KG1 (cell line): ENCODE results near the gene SERTAD4.
"Not testable (repeated sequence)": the region's sequence is repeated elsewhere in the genome, so short reads cannot be mapped to it uniquely, and the experiment has no call there.

Experiments
- DNase-seq: peaks from one replicate; lab custom pipeline; 2025; lab: John Stamatoyannopoulos, UW

SERTAD4 gene

DNA sequence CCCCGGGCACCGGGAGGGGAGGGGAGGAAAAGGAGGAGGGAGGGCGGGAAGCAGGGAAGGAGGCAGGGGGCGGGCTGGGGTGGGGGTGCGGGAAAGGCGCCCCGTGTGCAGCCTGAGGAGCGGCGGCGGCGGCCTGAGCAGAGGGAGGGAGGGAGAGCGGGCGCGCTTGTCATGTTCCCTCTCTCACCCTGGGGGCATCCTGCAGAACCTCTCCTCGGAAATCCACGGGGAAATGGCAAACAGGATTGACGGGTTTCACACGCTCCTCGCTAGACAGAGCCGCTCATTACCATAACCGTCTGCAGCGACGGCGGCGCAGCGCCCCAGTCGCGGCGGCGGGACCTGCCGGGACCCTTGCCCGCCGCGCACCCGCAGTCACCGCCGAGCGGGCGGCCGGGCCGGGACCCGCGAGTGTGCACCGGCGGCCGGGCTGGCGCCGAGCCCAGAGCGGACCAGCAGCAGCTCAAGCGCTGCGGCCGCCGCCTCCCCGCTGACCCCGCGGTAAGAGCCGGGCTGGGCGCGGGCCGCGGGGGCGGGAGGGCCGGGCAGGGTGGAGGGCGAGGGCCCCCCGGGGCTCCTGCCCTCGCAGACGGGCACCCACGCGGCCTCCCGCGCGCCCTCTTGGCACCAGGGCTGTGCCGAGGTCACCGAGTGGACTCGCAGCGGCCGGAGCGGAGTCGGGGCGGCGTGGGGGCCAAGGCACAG is at the start of gene SERTAD4:
TSS of gene SERTAD4 (plus strand) at position 286 of the 705 bp plus-strand sequence. CDS start 5,165 bp downstream, outside the sequence.
- DNase-seq, result no peak

DNA sequence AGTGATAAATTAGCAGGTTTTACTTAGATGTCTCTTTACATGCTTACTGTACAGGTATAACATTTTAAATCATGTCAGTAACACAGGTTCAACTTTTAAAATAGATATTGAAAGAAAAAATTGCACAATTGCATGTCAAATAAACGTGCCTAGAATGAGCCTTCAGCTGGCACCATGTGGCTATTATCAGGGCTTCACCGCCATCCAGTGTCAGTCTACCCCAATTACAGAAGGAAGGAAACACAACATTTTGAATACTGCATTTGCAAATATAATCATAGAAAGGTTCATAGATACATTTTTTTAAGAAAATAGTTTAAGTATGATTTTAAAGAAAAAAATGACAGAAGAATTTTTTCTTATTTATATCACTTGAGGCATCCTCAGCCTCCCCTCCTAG is 47.5 kb upstream of the SERTAD4 start:
- no peak for DNase-seq

DNA sequence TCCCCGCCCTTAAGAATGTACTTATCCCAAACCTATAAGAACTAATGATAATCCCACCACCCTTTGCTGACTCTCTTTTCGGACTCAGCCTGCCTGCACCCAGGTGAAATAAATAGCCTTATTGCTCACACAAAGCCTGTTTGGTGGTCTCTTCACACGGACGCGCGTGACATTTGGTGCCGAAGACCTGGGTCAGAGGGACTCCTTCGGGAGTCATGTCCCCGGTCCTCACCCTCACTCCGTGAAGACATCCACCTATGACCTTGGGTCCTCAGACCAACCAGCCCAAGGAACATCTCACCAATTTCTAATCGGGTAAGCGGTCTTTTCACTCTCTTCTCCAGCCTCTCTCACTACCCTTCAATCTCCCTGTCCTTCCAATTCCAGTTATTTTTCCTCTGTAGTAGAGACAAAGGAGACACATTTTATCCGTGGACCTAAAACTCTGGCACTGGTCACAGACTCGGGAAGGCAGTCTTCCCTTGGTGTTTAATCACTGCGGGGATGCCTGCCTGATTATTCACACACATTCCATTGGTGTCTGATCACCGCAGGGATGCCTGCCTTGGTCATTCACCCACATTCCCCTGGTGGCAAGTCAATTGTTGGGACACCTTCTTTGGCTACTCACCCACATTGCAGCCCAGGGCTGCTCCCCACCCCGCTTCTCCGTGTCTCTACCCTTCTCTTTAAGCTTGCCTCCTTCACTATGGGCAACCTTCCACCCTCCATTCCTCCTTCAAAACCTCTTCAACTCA is 44.6 kb upstream of the SERTAD4 start:
- not testable (repeated sequence) for DNase-seq

DNA sequence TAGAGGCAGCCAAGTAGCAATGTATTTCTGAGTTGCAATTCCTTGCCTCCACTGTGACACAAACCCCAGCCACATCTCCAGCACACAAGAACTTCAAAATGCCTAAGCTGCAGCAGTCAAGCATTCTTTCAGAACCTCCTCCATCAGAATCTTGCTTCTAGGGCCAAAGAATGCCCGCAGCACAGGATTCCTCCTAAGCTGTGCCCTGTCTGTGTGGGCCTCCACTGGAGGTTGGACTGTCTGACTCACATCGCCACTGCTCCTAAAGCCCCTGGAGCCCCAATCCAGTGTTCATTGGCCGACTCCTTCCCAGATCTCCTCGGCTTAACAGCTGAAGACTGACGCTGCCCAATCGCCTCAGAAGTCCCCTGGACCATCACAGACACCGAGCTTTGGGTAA is 43.2 kb upstream of the SERTAD4 start:
- DNase-seq, result no peak

DNA sequence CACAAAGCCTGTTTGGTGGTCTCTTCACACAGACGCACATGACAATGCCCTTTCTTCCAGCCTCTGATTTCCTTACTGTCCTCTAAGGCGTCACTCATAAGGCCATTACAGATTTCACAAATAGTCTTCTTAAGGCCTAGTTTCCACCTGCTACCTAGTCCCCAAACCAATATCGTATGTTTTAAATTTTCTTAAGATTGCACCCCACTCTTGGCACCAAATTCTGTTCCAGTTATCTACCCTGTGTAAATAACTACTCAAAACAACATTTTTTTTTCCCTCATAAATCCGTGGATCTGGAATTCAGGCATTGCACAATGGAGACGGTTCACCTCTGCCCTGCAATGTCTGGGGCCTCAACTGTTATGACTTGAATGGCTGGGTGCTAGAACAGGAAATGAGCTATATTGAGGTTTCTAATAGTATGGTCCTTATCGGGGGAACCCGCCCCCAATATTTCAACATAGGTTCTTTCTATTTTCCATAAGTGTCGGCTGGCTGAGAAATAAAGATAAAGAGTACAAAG is 36.9 kb upstream of the SERTAD4 start:
- no peak for DNase-seq

DNA sequence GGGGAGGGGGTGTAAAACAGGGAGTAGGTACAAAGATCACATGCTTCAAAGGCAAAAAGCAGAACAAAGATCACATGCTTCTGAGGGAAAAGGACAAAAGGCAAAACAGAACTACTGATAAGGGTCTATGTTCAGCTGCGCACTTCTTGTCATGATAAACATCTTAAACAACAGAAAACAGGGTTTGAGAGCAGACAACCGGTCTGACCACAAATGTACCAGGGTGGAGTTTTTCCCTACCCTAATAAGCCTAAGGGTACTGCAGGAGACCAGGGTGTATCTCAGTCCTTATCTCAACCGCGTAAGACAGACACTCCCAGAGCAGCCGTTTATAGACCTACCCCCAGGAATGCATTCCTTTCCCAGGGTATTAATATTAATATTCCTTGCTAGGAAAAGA is 36.3 kb upstream of the SERTAD4 start:
- DNase-seq, result not testable (repeated sequence)

DNA sequence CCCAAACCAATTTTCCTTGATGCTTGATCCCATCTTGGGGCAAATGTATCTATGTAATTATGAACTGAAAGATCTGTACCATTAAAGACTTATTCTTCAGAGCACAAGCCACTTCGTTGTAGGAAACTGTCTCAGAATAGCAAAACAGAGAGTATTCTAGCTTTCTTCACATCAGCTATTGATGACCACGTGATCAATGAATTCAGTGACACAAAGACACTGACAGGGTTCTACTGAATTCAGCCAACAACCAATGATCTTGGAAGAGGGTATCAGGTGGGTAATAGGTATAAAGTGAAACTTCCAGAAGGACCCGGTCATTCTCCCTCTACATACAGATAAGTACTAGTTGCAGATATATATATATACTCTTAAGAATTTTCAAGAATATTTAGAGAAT is 33.8 kb upstream of the SERTAD4 start:
- no peak for DNase-seq

DNA sequence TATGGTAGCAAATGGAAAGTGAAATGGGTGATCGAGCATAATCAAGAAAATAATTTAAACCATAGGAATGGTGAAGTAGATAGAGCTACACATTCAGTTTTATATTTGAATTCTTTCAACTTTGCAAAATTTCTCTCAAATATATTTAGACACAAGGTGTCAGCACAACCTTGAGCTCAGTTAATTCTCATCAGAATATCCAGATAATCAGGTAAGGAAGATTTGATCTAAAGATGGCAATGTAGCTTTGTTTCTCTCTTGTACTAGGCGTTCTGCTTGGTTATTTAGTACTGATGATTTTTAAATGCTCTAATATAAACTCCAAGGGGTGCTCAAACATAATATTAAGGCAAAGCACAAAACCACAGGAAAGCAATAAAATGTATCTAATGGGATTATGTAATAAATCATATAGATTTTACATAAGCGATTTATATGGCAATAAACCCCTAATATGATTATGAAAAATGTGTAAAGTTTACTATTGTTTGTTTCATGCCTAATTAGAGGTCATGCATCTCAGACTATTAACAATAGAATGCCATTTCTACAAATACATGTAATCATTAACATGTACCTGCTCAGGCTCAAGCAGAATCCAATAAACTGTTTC is 32.4 kb upstream of the SERTAD4 start:
- no peak for DNase-seq

DNA sequence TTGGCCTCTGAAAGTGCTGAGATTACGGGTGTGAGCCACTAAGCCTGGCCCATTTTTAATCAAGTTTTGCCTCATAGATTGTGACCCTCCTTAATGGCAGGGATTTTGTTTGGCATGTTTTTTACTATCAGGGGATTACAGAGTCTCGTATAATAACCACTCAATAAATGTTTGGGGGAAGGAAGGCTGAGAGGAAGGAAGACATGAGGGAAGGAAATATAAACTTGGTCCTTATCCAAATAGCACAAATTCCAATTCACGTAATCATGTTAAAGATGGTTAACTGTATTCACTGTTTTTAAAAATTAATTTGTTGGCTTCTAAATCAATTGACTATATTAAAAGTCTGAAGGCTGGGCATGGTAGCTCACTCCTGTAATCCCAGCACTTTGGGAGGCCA is 30.9 kb upstream of the SERTAD4 start:
- no peak for DNase-seq

DNA sequence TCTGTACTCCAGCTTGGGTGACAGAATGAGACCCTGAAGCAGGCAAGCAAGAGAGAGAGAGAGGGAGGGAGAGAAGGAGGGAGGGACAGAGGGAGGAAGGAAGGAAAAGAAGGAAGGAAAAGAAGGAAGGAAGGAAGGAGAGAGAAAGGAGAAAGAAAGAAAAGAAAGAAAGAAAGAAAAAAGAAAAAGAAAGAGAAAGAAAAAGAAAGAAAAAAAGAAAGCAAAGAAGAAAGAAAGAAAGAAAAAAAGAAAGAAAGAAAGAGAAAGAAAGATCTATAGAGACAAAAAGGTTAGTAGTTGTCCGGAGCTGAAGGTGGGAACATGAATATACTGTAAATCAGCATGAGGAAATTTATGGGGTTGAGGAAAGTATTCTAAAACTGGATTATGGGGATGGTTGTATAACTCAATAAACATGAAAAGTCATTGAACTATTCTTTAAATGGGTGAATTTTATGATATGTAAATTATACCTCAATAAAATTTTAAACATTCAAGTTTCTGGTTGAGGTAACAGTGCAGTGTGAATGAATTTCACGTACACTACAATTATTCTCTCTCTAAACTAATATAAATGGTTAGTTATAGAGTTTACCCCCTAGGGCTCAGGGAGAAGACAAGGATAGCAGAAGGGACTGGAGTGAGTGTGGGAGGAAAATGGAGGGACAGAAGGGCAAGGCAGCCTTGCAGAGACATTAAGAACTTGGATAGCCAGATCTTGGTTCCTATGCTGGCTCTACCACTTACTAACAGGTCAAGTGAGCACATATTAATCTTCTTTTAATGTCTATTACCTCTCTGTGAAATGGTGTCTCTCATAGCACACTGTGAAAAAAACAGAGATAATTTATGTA is 24.8 kb upstream of the SERTAD4 start:
- no peak for DNase-seq

DNA sequence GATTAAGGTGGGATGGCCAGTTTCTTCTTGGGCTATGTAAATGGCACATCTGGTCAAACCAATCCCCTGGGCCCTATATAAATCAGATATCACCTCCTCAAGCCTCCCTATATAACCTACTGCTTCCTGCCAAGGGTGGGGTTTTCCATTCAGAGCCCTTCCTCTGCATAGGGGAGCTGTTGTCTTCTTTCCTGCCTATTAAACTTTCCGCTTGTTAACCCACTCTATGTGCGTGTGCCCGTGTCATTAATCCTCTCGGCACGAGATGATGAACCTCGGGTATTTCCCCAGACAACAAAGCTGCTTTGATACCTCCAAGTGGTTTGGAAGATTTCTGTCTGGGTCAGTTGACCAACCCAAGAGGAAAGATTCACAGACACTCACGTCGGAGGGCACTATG is 19.3 kb upstream of the SERTAD4 start:
- DNase-seq, result no peak

DNA sequence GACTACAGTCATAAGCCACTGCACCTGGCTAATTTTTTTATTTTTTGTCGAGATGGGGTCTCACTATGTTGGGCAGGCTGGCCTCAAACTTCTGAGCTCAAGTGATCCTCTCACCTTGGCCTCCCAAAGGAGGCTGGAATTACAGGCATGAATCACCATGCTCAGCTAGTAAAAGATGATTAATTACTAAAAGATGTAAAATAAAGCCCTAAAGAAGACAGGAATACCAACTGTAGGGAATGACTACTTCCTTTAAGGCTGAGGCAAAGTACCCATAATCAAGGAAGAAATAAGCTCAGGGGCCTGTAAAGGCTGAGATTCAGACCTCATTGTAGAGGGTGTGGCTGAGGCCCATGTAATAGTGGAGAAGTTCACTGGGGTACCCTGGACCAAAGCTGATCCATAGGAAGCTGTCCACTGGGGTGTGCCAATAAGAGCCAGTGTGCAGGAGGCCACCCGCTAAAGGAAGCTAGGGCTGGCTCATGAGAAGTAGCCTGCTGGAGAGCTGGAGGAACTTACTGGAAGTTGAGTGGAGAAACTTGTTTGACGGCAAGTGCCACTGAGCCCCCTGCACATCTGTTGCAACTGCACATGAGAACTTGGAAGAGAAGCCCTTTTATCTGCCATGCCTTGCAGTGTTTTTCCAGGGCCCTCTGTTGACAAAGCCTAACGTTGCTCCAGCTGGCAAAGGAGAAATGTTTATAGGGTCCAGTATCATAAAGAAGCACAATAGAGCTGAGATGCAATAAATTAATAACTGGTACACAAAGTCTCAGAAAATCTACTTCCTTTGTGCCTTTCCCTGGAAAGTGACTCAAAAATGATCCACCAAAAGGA is 17.8 kb upstream of the SERTAD4 start:
- no peak for DNase-seq

DNA sequence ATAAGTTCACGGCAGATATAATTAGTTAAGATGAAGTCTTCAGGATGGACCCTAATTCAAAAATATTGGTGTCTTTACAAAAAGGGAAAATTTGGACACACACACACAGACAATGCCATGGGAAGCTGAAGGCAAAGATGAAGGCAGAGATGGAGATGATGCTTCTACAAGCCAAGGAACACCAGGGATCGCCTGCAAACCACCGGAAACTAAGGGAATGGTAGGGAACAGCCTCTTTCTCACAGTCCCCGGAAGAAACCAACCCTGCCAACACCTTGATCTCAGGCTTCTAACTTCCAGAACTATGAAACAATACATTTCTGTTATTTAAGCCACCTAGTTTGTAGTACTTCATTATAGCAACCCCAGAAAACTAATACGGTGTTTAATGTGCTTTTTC is 15.1 kb upstream of the SERTAD4 start:
- DNase-seq, result no peak

DNA sequence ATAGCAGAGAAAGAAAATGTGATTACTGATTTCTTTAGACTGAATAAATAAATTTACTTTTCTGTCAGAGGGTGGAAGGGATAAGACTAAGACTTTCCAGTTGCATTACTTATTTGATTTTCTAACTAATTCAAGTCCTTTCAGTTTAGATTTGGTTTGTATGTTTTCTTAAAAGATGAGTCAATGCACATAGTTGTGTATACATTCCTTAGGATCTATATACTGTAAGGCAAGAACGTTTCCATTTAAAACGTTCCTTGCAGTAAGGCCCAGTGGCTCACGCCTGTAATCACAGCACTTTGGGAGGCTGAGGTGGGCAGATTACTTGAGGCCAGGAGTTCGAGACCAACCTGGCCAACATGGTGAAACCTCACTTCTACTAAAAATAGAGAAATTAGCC is 14.5 kb upstream of the SERTAD4 start:
- DNase-seq, result no peak

DNA sequence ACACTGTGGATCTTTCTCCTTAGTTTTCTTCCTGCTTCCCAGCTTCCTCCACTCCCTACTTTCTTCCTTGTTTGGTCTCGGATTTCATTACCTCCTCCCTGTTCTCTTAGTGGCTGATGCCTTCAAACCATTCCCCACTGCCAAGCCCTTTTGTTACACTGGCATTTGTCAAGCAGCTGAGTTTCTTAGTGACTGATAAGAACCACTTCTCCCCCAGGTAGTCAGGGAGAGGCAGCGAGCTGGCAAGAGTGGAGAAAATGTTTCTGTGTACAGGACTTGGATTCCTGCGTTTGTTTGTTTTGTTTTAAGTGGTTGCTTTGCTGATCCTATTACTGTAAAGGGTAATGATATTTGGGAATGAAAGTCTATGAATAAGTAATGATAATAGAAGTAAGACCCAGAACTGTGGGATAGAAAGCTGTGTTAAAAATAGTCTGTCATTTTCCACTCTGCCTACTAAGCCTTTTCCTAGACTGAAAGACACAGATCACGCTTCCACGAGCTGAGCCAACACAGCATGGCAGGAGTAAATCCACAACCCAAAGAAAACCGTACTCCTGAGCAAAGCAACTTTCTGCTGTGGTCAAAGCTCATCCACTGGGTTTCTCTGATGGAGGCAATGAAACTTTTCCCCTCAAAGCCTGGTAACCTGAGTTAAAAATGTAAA is 10.1 kb upstream of the SERTAD4 start:
- no peak for DNase-seq

DNA sequence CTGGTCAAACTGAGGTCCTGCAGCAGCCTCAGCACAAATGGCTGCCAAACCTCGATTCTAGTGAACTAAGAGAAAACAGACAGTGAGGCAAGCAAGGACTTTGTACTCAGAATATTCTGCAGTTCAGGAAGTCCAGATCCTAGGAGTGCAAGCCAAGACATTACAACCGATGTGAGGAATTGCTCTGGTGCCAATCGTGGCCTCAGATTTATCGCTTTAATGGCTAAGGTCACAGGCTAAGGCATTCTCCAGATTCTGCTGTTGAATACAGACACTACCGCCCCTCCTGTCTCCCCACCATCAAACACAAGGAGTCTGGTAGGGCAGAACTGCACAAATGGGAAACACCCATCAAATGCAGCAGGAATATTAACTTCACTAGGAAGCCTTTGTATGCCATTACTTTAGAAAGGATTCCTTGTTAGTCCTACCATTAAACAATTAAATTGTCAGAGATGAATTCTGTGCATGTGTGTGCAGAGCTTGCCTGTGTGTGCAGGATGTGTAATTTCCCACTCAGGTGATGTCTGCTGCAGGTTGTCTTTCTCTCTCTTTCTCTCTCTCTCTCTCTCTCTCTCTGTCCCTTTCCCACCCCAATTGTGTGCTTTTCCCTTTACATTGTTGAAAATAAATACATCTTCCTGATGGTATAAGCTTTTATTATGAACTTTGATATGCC is 9.2 kb upstream of the SERTAD4 start:
- no peak for DNase-seq

DNA sequence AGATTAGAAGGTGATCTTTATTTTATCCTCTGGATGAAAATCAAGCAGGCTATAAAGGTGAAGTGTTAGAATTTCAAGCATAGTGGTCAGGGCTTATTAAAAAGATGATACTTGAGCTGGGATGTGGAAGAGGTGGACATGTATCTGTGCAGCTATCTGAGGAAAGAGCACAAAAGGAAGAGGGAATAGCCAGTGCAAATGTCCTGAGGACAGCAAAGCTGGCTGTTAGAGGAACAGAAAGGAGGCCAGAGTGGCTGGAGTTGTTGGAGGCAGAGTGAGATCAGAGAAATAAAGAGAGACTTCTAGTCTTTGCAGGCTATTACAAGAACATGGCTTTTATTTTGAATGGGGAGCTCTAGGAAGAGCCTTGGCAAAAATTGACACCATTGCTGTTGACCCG is 4.4 kb upstream of the SERTAD4 start:
- no peak for DNase-seq

DNA sequence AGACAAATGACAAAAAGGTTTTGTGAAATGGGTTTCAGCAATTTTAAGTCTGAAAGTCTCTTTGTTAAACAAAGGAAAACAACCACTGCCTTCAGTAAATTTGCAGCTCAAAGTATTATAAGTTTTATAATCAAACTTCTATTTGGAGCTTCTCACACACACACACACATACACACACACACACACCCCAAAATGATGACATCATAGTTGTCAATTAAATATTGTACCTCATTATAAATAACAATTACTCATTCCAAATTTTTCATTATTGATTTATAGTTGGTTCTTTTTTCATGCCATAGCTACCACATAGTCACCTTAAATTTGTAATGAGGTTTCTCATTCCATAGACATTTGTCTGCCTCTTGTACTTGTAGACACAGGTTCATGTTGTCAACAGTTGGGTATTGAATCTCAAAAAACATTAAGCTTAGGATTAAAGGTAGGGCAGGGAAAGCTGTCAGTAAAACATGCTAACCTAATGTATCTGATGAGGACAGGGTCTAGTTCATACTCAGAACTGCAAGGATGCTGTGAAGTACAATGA is 2.4 kb upstream of the SERTAD4 start:
- no peak for DNase-seq

DNA sequence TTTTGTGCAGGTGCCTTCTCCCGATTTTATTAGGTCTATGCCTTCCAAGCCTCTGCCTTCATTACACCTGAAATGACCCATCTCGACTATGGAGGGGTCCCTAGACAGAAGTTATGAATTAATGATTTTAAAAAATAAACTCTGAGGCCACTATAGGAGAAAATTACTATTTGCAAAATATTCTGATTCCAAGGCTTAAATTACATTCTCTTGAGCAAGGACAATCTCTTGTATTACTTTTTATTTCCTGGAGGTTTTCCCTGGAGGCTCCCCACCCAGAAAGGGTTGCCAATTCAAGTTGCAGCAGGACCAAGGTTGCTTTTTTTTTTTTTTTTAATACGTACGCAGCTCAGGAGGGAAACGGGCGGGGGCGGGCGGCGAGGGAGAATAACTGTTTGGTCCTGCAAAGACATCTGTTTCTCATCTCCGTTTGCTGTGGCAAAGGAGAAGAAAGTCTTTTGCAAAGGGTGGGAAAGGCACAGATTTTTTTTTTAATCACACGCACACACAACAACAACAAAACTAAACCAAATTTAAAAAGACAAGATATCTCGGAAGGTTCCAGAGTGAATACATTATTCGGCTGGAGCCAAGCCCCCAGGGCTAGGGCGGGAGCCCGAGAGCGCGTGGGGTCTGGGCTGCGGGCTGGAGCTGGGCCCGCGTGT is 618 bp upstream of the SERTAD4 start:
- no peak for DNase-seq
